Stomach (tissue), 19 donors: Measurements from ENCODE around the gene KRTAP16-1. TPM values are rescaled to one million over a fixed set of nuclear protein-coding genes. Genes with fewer than 3 reads are reported as not detected.
"Not testable (repeated sequence)": the region's sequence is repeated elsewhere in the genome, so short reads cannot be mapped to it uniquely, and the experiment has no call there.

Experiments used
- DNase-seq, 2 donors: peaks; one replicate each; pipeline versions ENCODE4 v3.0.0 to v3.0.0-alpha.2; 2013 to 2019
- H3K27ac ChIP-seq, 5 donors: fragments of 200-600 bp in 4 of 5; sonication (generic) in 4 of 5; one replicate each; pipeline ENCODE4 v1.5.1; 2013 to 2019; ENCODE audit warnings: mild to moderate bottlenecking in 1 of 5, moderate library complexity in 1 of 5
- H3K27me3 ChIP-seq, 3 donors: fragments of 200-600 bp; sonication (generic); one replicate each; pipeline ENCODE4 v1.5.1; 2017 to 2019; ENCODE audit warnings: mixed run types in 1 of 3
- H3K36me3 ChIP-seq, 4 donors: fragments of 200-600 bp; sonication (generic); 1 replicate in 3 of 4; 2 replicates in 1 of 4; pipeline ENCODE4 v1.5.1; 2016 to 2019
- H3K4me1 ChIP-seq, 4 donors: fragments of 200-600 bp; sonication (generic); one replicate each; pipeline ENCODE4 v1.5.1; 2016 to 2019
- H3K4me3 ChIP-seq, 4 donors: fragments of 200-600 bp; sonication (generic) in 3 of 4; one replicate each; pipeline ENCODE4 v1.5.1; 2016 to 2019; ENCODE audit warnings: mild to moderate bottlenecking in 1 of 4
- H3K9me3 ChIP-seq, 4 donors: fragments of 200-600 bp; sonication (generic); one replicate each; pipeline ENCODE4 v1.5.1; 2016 to 2019
- EP300 ChIP-seq: sonication (generic); formaldehyde crosslinking; IDR thresholded peaks from one replicate; pipeline ENCODE4 v1.6.1; 2017; ENCODE audit warnings: antibody characterized with exemption
- POLR2A ChIP-seq, 4 donors: fragments of 450-650 bp; IDR thresholded peaks; one replicate each; pipeline ENCODE4 v1.6.1; 2016; ENCODE audit warnings: antibody characterized with exemption in 4 of 4, control low read depth in 2 of 4, mild to moderate bottlenecking in 1 of 4, moderate library complexity in 1 of 4
- POLR2AphosphoS5 ChIP-seq, 3 donors: sonication (generic); formaldehyde crosslinking; IDR thresholded peaks; one replicate each; pipeline ENCODE4 v1.6.1; 2016; ENCODE audit warnings: antibody characterized with exemption in 3 of 3
- WGBS, 5 donors: extraction: QIAGEN DNeasy Blood & Tissue Kit in 3 of 5; methylation state at CpG; one replicate each; pipeline versions ENCODE4 v1.1.5 to v1.1.7; 2013 to 2018; 5-methylcytosine and 5-hydroxymethylcytosine counted together
- intact Hi-C: fragments of 100-400 bp; cut with DNase I; formaldehyde crosslinking; loops from one replicate; pipeline ENCODE4 v1.15.1; 2023; ENCODE audit warnings: low total_unique reads
- long read RNA-seq, 10 donors: transcript quantifications; one replicate each; lab custom pipeline, GENCODE V29; 2026
- polyA plus RNA-seq, 3 donors: library from polyadenylated mRNA; stranded (reverse); fragments of 200-250 nt; gene quantifications; one replicate each; pipeline ENCODE4 v1.2.3, GENCODE V29; 2013
- total RNA-seq, 5 donors: library from RNA; depleted of rRNA; stranded (reverse); fragments of >200 nt; gene quantifications; one replicate each; pipeline versions ENCODE4 v1.1.0 to v1.2.3, GENCODE V29; 2014 to 2016
- TF ChIP-seq, protein P1 (sequence below), 7 experiments: fragments of 450-650 bp in 4 of 7; fragments of 200-600 bp in 3 of 7; sonication (generic) in 3 of 7; IDR thresholded peaks; one replicate each; pipeline ENCODE4 v1.5.1; 2016 to 2019; ENCODE audit warnings: antibody characterized with exemption in 7 of 7, control low read depth in 2 of 7, mild to moderate bottlenecking in 1 of 7
- donor health status: healthy with polysubstance abuse.
- donor health status: Bipolar disorder and iron deficiency.
- donor health status: healthy.

The KRTAP16-1 gene, protein sequence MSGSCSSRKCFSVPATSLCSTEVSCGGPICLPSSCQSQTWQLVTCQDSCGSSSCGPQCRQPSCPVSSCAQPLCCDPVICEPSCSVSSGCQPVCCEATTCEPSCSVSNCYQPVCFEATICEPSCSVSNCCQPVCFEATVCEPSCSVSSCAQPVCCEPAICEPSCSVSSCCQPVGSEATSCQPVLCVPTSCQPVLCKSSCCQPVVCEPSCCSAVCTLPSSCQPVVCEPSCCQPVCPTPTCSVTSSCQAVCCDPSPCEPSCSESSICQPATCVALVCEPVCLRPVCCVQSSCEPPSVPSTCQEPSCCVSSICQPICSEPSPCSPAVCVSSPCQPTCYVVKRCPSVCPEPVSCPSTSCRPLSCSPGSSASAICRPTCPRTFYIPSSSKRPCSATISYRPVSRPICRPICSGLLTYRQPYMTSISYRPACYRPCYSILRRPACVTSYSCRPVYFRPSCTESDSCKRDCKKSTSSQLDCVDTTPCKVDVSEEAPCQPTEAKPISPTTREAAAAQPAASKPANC
- not detected for total RNA-seq
- not detected for polyA plus RNA-seq
- long read RNA-seq, donor 1, result 0 reads
- long read RNA-seq, donor 2, result 0 reads
- long read RNA-seq, donor 3, result 0 reads
- long read RNA-seq, donor 4, result 0 reads
- long read RNA-seq, donor 5, result 0 reads
- long read RNA-seq, donor 6, result 0 reads
- long read RNA-seq, donor 7, result 0 reads
- long read RNA-seq, donor 8, result 0 reads
- long read RNA-seq, donor 9, result 0 reads
- long read RNA-seq, donor 10, result 0 reads

DNA sequence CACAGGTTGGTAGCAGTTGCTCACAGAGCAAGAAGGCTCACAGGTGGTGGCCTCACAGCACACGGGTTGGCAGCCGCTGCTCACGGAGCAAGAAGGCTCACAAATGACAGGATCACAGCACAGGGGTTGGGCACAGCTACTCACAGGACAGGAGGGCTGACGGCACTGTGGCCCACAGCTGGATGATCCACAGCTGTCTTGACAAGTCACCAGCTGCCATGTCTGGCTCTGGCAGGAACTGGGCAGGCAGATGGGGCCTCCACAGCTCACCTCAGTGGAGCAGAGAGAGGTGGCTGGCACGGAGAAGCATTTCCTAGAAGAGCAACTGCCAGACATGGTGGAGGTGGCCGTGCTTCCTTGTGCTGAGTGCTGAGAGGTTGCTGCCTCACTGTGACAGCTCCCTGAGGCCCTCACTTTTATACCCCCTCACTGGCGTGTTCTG, at the start of gene KRTAP16-1:
TSS of gene KRTAP16-1 (minus strand) at position 392 of the 442 bp plus-strand sequence. CDS start at position 336, 56 bp downstream.
- peak within 1 kb of the TSS in 2 of 5 donors; percentile 52 to 69 for H3K27ac ChIP-seq
- H3K4me1 ChIP-seq, result peaks cover 0 to 6% (median 0%) of the 10 kb centered on the region in 4 donors
- 61 to 81% (median 69%) methylated on average over 4 to 7 of the region's 7 CpGs for WGBS, 5 donors
- intact Hi-C loops, result no loop called here
- DNase-seq, result no peak
- TF ChIP-seq EP300, result no peak
- no peak for TF ChIP-seq POLR2A (IDR thresholded peaks at IDR 0.05)
- TF ChIP-seq, protein P1, sequence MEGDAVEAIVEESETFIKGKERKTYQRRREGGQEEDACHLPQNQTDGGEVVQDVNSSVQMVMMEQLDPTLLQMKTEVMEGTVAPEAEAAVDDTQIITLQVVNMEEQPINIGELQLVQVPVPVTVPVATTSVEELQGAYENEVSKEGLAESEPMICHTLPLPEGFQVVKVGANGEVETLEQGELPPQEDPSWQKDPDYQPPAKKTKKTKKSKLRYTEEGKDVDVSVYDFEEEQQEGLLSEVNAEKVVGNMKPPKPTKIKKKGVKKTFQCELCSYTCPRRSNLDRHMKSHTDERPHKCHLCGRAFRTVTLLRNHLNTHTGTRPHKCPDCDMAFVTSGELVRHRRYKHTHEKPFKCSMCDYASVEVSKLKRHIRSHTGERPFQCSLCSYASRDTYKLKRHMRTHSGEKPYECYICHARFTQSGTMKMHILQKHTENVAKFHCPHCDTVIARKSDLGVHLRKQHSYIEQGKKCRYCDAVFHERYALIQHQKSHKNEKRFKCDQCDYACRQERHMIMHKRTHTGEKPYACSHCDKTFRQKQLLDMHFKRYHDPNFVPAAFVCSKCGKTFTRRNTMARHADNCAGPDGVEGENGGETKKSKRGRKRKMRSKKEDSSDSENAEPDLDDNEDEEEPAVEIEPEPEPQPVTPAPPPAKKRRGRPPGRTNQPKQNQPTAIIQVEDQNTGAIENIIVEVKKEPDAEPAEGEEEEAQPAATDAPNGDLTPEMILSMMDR (IDR thresholded peaks at IDR 0.05), result no peak
- no peak for TF ChIP-seq POLR2AphosphoS5 (IDR thresholded peaks at IDR 0.05)
- no peaks in the 10 kb centered on the region for H3K36me3 ChIP-seq
- H3K4me3 ChIP-seq, result peak within 1 kb of the TSS in 1 of 4 donors; percentile 12
- H3K27me3 ChIP-seq, result peaks cover 0 to 27% (median 0%) of the 10 kb centered on the region in 3 donors
- H3K9me3 ChIP-seq, result no peaks in the 10 kb centered on the region

DNA sequence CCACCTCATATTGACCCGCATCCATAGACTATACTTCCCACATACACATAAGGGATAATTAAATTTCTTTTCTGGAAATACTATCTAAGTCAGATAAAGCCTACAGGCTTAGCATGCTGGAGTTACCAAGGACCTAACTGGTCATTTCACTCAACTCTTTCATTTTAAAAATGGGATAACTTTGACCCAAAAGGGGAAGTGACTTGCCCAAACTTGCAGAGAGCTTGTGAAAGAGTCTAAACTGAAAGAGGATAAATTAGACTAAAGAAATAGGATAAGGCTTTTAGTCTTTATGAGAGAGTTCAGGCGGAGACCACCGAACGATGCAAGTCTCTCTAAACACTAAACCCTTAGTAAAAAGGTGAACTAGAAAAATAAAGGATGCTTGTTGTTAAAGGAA, 45.4 kb upstream of the KRTAP16-1 start:
- intact Hi-C loops, result no loop called here
- TF ChIP-seq, protein P1 (IDR thresholded peaks at IDR 0.05), result no peak
- TF ChIP-seq EP300 (no peak), POLR2AphosphoS5 (IDR thresholded peaks at IDR 0.05) (no peak), POLR2A (IDR thresholded peaks at IDR 0.05) (no peak)
- Histone ChIP-seq H3K27ac (no peak overlapping the region), H3K36me3 (no peaks in the 10 kb centered on the region), H3K9me3 (no peaks in the 10 kb centered on the region), H3K27me3 (no peaks in the 10 kb centered on the region), H3K4me1 (no peaks in the 10 kb centered on the region), H3K4me3 (no peak overlapping the region)
- 87 to 92% (median 87%) methylated on average over 4 of the region's 4 CpGs for WGBS, 5 donors
- DNase-seq, result no peak

DNA sequence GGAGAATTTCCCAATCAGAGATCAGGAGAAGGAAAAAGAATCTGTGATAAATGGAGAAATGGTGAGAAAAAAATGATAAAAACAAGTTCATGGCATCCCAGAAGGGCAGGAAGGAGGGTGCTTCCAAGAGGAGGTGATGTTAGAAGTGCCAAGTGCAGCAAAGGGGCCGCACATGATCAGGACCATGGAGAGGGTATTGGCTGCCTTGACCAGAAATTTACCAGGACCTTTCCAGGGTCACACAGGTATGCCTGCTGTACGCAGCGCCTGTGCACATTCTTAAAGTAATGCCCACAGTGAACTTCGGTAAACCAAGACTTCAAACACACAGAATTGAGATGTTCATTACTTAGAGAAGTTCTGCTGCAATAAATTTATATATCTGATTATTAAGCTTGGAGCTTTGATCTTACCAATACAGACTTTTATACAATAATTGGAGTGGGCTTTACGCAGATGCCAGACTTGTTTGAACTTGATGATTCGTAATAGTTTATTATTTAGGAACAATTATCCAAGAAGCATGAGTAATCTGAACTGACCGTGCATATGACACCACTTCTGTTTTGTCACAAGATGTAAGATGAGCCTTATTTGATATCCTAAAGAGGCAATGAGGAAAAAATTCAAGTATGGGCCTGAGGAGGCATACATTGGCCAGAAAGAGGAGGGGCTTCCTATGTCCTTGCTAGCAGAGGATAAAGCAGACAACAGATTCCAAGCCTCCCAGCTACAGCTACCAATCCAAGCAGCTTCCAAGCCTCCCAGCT, 43.7 kb upstream of the KRTAP16-1 start:
- intact Hi-C loops, result no loop called here
- no peaks in the 10 kb centered on the region for H3K9me3 ChIP-seq
- no peak overlapping the region for H3K4me3 ChIP-seq
- TF ChIP-seq EP300 (no peak), POLR2A (IDR thresholded peaks at IDR 0.05) (no peak), POLR2AphosphoS5 (IDR thresholded peaks at IDR 0.05) (no peak)
- TF ChIP-seq, protein P1 (IDR thresholded peaks at IDR 0.05), result no peak
- no peak overlapping the region for H3K27ac ChIP-seq
- H3K36me3 ChIP-seq, result no peaks in the 10 kb centered on the region
- DNase-seq, result peak in 1 of 2 donors; percentile 19
- no peaks in the 10 kb centered on the region for H3K4me1 ChIP-seq
- 70 to 85% (median 75%) methylated on average over 7 of the region's 7 CpGs for WGBS, 5 donors
- no peaks in the 10 kb centered on the region for H3K27me3 ChIP-seq

DNA sequence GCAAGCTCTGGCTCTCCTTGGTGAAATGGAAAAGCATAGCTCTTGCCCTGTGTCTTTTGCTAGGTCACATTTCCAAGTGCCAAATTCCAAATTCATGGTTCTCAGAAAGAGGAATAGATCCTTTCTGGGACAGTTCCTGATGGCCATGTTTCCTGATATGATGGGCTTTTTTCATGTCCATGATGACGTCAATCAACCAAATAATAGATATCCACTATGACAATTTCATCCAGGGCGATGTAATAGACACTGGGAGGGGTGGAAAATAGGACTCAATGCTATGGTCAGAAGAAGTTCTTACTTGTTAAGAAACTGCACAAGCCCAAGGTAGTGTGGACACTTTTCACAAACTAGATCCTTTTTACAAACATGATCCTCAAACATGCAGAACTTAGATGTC, 42.1 kb upstream of the KRTAP16-1 start:
- Histone ChIP-seq H3K4me1 (no peaks in the 10 kb centered on the region), H3K27ac (no peak overlapping the region), H3K27me3 (no peaks in the 10 kb centered on the region), H3K36me3 (no peaks in the 10 kb centered on the region), H3K9me3 (no peaks in the 10 kb centered on the region), H3K4me3 (no peak overlapping the region)
- intact Hi-C loops, result no loop called here
- no peak for TF ChIP-seq POLR2AphosphoS5 (IDR thresholded peaks at IDR 0.05)
- TF ChIP-seq, protein P1 (IDR thresholded peaks at IDR 0.05), result no peak
- no peak for TF ChIP-seq EP300
- no peak for TF ChIP-seq POLR2A (IDR thresholded peaks at IDR 0.05)
- no peak for DNase-seq
- 78 to 91% (median 86%) methylated on average over 2 of the region's 2 CpGs for WGBS, 5 donors

DNA sequence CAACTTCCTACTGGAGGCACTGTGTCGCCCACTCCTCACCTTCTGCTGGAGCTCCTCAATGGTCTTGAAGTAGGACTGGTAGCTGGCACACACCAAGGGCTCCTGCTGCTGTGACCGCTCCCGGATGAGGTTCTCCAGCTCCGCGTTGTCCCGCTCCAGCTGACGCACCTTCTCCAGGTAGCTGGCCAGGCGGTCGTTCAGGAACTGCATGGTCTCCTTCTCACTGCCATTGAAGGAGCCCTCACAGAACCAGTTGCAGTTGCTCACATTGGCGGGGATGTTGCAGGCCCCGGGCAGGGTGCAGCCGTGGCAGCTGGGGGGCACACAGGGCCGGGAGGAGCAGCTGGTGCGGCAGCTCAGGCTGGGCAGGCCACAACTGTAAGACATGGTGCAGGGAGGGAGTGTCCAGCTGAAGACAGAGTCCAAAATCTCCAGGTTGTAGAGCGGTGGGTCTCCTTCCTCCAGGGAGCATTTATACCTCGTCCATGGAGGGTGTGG, 41.3 kb upstream of the KRTAP16-1 start, which contains the start of gene KRT33A:
TSS of gene KRT33A (minus strand) at position 448 of the 498 bp plus-strand sequence. CDS start at position 387, 61 bp downstream.
- H3K9me3 ChIP-seq, H3K4me1 ChIP-seq, intact Hi-C loops, H3K36me3 ChIP-seq, H3K4me3 ChIP-seq, H3K27me3 ChIP-seq, DNase-seq, H3K27ac ChIP-seq: not testable (repeated sequence)
- 86 to 91% (median 89%) methylated on average over 14 to 16 of the region's 16 CpGs for WGBS, 5 donors
